NCI-H1105 (cell line): Measurements from ENCODE around the gene FCHSD1.

Experiments used
- DNase-seq: peaks from one replicate; lab custom pipeline; 2025; lab: John Stamatoyannopoulos, UW

Gene FCHSD1

GRCh38 chr5:141640698-141641097 lies 10.5 kb downstream of the FCHSD1 start:
- DNase-seq, result no peak

GRCh38 chr5:141640051-141640415 lies 11.2 kb downstream of the FCHSD1 start:
- DNase-seq, result no peak

GRCh38 chr5:141639357-141640050 lies 11.7 kb downstream of the FCHSD1 start:
- DNase-seq, result no peak

GRCh38 chr5:141638771-141639170 lies 12.4 kb downstream of the FCHSD1 start:
- DNase-seq, result no peak

- no peak for DNase-seq
Observed at GRCh38 chr5:141637767-141638419, 13.3 kb downstream of the FCHSD1 start.

- DNase-seq, result no peak
Observed at GRCh38 chr5:141637123-141637766, 14.0 kb downstream of the FCHSD1 start.

GRCh38 chr5:141636413-141637122 lies 14.7 kb downstream of the FCHSD1 start, which contains the start of the genes HDAC3 and RELL2:
HDAC3 (minus strand) TSS chr5:141636849; CDS start chr5:141636790, 59 bp downstream.
RELL2 (plus strand) TSS chr5:141636997; CDS start chr5:141638226, 1,229 bp downstream.
- peak; percentile 65 for DNase-seq

GRCh38 chr5:141636106-141636412 lies 15.2 kb downstream of the FCHSD1 start:
- no peak for DNase-seq

- no peak for DNase-seq
Observed at GRCh38 chr5:141635646-141636045, 15.6 kb downstream of the FCHSD1 start.

GRCh38 chr5:141634720-141635119 lies 16.5 kb downstream of the FCHSD1 start:
- DNase-seq, result no peak

GRCh38 chr5:141633871-141634561 lies 17.2 kb downstream of the FCHSD1 start:
- DNase-seq, result no peak

GRCh38 chr5:141632650-141633049 lies 18.6 kb downstream of the FCHSD1 start:
- peak; percentile 6 for DNase-seq

GRCh38 chr5:141630570-141631140 lies 20.6 kb downstream of the FCHSD1 start:
- no peak for DNase-seq

- DNase-seq, result no peak
Observed at GRCh38 chr5:141628175-141628788, 22.9 kb downstream of the FCHSD1 start.

- DNase-seq, result no peak
Observed at GRCh38 chr5:141623611-141624010, 27.6 kb downstream of the FCHSD1 start.

- no peak for DNase-seq
Observed at GRCh38 chr5:141623186-141623585, 28.0 kb downstream of the FCHSD1 start.

- peak; percentile 89 for DNase-seq
Observed at GRCh38 chr5:141618804-141619554, 32.2 kb downstream of the FCHSD1 start, which contains the start of gene DIAPH1. DIAPH1 (minus strand) TSS chr5:141619000; CDS start chr5:141618914, 86 bp downstream.

GRCh38 chr5:141618030-141618803 lies 33.0 kb downstream of the FCHSD1 start:
- DNase-seq, result peak; percentile 32

GRCh38 chr5:141617682-141618029 lies 33.6 kb downstream of the FCHSD1 start:
- DNase-seq, result no peak

GRCh38 chr5:141617128-141617527 lies 34.1 kb downstream of the FCHSD1 start:
- DNase-seq, result no peak
